Measurements from ENCODE around the gene ABLIM2.

ABLIM2 gene

DNA sequence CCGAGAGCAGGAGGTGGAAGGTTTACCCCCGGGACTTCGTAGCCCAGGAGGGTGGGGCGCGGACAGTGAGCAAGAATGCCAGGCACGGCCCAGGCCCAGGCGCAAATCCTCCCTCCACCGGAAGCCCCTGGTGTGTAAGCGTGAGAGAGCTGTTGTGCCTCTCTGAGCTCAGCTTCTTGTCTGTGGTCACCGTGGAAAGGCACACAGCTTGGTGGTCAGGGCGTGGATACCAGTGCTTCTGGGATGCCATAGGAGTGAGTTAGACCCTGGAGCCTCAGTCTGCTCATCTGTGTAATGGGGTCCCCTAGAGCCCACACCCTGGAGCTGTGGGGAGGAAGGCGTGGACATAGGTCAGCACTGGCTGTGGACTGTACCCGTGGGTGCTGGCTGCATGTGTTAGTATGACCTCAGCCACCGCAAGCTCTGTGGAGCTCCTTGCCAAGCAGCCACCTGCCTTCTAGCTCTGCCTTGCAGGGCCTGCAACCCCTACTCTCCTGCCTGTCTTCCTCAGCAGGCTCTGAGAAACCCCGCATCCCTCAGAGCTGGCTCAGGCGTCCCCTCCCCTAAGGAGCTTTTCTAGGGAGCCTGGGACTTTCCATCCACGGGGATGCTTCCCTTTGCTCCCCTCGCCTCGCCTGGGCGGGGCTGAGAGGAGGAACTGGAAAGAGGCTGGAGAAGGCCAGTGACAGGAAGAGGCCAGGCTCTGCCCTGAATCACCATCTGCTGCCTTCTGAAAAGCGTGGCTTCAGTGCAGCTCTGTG, 190.9 kb downstream of the ABLIM2 start:
- FAIRE-seq = no peak

GRCh38 chr4:7967063-7967440, 191.6 kb downstream of the ABLIM2 start:
- FAIRE-seq = no peak
- no peak for DNase-seq (ENCODE audit: insufficient read length, low spot score)
- TF ChIP-seq, protein P1, sequence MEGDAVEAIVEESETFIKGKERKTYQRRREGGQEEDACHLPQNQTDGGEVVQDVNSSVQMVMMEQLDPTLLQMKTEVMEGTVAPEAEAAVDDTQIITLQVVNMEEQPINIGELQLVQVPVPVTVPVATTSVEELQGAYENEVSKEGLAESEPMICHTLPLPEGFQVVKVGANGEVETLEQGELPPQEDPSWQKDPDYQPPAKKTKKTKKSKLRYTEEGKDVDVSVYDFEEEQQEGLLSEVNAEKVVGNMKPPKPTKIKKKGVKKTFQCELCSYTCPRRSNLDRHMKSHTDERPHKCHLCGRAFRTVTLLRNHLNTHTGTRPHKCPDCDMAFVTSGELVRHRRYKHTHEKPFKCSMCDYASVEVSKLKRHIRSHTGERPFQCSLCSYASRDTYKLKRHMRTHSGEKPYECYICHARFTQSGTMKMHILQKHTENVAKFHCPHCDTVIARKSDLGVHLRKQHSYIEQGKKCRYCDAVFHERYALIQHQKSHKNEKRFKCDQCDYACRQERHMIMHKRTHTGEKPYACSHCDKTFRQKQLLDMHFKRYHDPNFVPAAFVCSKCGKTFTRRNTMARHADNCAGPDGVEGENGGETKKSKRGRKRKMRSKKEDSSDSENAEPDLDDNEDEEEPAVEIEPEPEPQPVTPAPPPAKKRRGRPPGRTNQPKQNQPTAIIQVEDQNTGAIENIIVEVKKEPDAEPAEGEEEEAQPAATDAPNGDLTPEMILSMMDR (IDR thresholded peaks at IDR 0.05; ENCODE audit: insufficient read depth, missing control alignments) = no peak

More for the DNA sequence above, 190.9 kb downstream of the ABLIM2 start:
- DNase-seq (ENCODE audit: insufficient read length, low spot score) = no peak
- TF ChIP-seq, protein P1 (IDR thresholded peaks at IDR 0.05; ENCODE audit: insufficient read depth, missing control alignments) = no peak

DNA sequence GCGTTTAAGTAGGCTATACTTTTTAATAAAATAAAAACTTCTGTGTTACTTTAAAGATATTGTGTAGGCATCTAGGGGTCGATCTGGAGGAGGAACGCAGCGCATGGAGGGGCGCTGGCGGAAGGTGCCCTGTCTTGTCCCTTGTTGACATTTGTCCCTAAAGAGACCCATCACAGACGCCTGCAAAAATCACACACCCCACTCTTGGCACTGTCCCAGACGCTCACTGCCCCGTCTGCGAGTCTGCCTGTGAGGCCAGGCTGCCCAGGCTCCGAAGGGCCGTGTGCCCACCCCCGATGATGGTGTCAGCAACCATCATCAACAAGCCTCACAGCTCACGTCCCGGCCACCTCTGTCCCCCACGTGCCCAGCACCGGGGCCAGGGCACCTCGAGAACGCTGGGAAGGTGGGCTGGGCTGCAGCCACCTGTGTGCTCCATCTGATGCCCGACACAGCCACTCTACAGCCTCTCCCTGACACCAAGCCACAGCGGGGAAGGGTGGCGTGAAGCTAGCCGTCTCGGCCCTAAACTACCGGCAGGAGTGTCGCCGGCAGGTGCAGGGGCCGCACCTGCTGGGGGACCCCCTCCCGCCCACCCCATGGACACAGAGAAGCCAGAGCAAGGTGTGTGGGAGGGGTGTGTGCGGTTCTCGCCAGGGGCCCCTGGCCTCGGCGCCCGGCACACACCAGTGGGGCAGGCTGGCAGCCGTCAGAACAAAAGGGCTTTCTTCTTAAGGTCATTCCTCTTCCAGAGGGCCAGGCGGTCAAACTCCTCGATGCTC, 192.1 kb downstream of the ABLIM2 start:
- TF ChIP-seq, protein P1 (IDR thresholded peaks at IDR 0.05; ENCODE audit: insufficient read depth, missing control alignments) = no peak

GRCh38 chr4:7964890-7965662, 193.5 kb downstream of the ABLIM2 start:
- DNase-seq (ENCODE audit: insufficient read length, low spot score) (no peak), FAIRE-seq (no peak)
- TF ChIP-seq, protein P1 (IDR thresholded peaks at IDR 0.05; ENCODE audit: insufficient read depth, missing control alignments) = no peak

More for the DNA sequence above, 192.1 kb downstream of the ABLIM2 start:
- DNase-seq (ENCODE audit: insufficient read length, low spot score) (no peak), FAIRE-seq (no peak)

GRCh38 chr4:7964459-7964858, 194.2 kb downstream of the ABLIM2 start:
- DNase-seq (ENCODE audit: insufficient read length, low spot score) (no peak), FAIRE-seq (no peak)

DNA sequence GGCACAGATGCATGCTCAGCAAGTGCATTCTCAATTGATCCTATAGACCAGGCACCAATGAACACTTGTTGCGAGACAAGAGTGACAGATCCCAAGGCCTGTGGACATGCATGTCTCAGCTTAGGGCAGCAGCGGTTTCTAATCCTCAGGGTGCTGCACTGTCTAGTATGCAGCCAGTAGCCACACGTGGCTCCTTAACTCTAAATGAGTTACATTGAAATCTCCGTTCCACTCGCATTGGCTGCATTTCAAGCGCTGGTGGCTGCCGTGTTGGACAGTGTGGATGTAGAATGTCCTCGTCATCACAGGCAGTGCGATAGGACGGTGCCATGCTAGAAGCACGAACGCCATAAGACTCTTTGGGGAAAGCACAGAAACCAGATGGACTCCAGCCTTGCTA, 194.9 kb downstream of the ABLIM2 start:
- no peak for FAIRE-seq
- TF ChIP-seq, protein P1 (IDR thresholded peaks at IDR 0.05; ENCODE audit: insufficient read depth, missing control alignments) = no peak
- no peak for DNase-seq (ENCODE audit: insufficient read length, low spot score)

More at GRCh38 chr4:7964459-7964858, 194.2 kb downstream of the ABLIM2 start:
- TF ChIP-seq, protein P1 (IDR thresholded peaks at IDR 0.05; ENCODE audit: insufficient read depth, missing control alignments) = no peak

Data from D721Med (cell line).